Measurements from ENCODE around the gene RTEL1.
"Not testable (repeated sequence)": the region's sequence is repeated elsewhere in the genome, so short reads cannot be mapped to it uniquely, and the experiment has no call there.

Gene RTEL1

GRCh38 chr20:63664861-63665594, 6.9 kb downstream of the RTEL1 start:
- DNase-seq (ENCODE audit: low read depth, low spot score) = no peak

- DNase-seq (ENCODE audit: low read depth, low spot score) = no peak
Measured at GRCh38 chr20:63665708-63666107, 7.6 kb downstream of the RTEL1 start.

GRCh38 chr20:63667858-63668257, 9.7 kb downstream of the RTEL1 start:
- no peak for DNase-seq (ENCODE audit: low read depth, low spot score)

- no peak for DNase-seq (ENCODE audit: low read depth, low spot score)
Measured at GRCh38 chr20:63668351-63668750, 10.2 kb downstream of the RTEL1 start.

GRCh38 chr20:63671695-63672094, 13.6 kb downstream of the RTEL1 start:
- DNase-seq (ENCODE audit: low read depth, low spot score) = not testable (repeated sequence)

- DNase-seq (ENCODE audit: low read depth, low spot score) = no peak
Measured at GRCh38 chr20:63672666-63673065, 14.6 kb downstream of the RTEL1 start.

GRCh38 chr20:63673951-63674350, 15.8 kb downstream of the RTEL1 start:
- no peak for DNase-seq (ENCODE audit: low read depth, low spot score)

GRCh38 chr20:63675681-63676368, 17.7 kb downstream of the RTEL1 start:
- DNase-seq (ENCODE audit: low read depth, low spot score) = no peak

- no peak for DNase-seq (ENCODE audit: low read depth, low spot score)
Measured at GRCh38 chr20:63678071-63678470, 20.0 kb downstream of the RTEL1 start.

GRCh38 chr20:63678667-63679465, 20.8 kb downstream of the RTEL1 start:
- no peak for DNase-seq (ENCODE audit: low read depth, low spot score)

- no peak for DNase-seq (ENCODE audit: low read depth, low spot score)
Measured at GRCh38 chr20:63679799-63680305, 21.7 kb downstream of the RTEL1 start.

GRCh38 chr20:63680427-63680826, 22.3 kb downstream of the RTEL1 start:
- no peak for DNase-seq (ENCODE audit: low read depth, low spot score)

- no peak for DNase-seq (ENCODE audit: low read depth, low spot score)
Measured at GRCh38 chr20:63680857-63681608, 22.9 kb downstream of the RTEL1 start.

- DNase-seq (ENCODE audit: low read depth, low spot score) = no peak
Measured at GRCh38 chr20:63681609-63682142, 23.6 kb downstream of the RTEL1 start.

- no peak for DNase-seq (ENCODE audit: low read depth, low spot score)
Measured at GRCh38 chr20:63682384-63683139, 24.4 kb downstream of the RTEL1 start.

- no peak for DNase-seq (ENCODE audit: low read depth, low spot score)
Measured at GRCh38 chr20:63685269-63686026, 27.3 kb downstream of the RTEL1 start.

- no peak for DNase-seq (ENCODE audit: low read depth, low spot score)
Measured at GRCh38 chr20:63686094-63686491, 28.0 kb downstream of the RTEL1 start.

- DNase-seq (ENCODE audit: low read depth, low spot score) = no peak
Measured at GRCh38 chr20:63686492-63687321, 28.6 kb downstream of the RTEL1 start.

Measured in activated CD4-positive, CD25-positive, alpha-beta regulatory T cell treated with anti-CD3 and anti-CD28 coated beads, Interleukin-2, amount 50 U/mL, for 16 hours (primary cell).